Endometrium (tissue), 2 donors: Measurements from ENCODE around the gene ANKK1.

Experiments used
- FAIRE-seq: peaks from 2 replicates; lab custom pipeline; 2012; peaks lifted over from hg19 to GRCh38; lab: Jason Lieb, UNC
- donor health status: control.
- donor health status: control.

The ANKK1 gene

GRCh38 chr11:113377681-113378412 is 9.7 kb upstream of the ANKK1 start:
- no peak for FAIRE-seq

- no peak for FAIRE-seq
Measured at GRCh38 chr11:113378692-113379091, 8.9 kb upstream of the ANKK1 start.

GRCh38 chr11:113382121-113382520 is 5.5 kb upstream of the ANKK1 start:
- FAIRE-seq, result no peak

GRCh38 chr11:113384551-113384950 is 3.0 kb upstream of the ANKK1 start:
- FAIRE-seq, result no peak

- no peak for FAIRE-seq
Measured at GRCh38 chr11:113385749-113386148, 1.8 kb upstream of the ANKK1 start.

GRCh38 chr11:113386866-113387265 is 713 bp upstream of the ANKK1 start:
- no peak for FAIRE-seq

- FAIRE-seq, result no peak
Measured at GRCh38 chr11:113389272-113389671, 1.7 kb downstream of the ANKK1 start.

GRCh38 chr11:113392236-113392921 is 4.8 kb downstream of the ANKK1 start:
- no peak for FAIRE-seq

- no peak for FAIRE-seq
Measured at GRCh38 chr11:113393501-113393985, 6.0 kb downstream of the ANKK1 start.

- no peak for FAIRE-seq
Measured at GRCh38 chr11:113394919-113395318, 7.3 kb downstream of the ANKK1 start.

- no peak for FAIRE-seq
Measured at GRCh38 chr11:113395782-113396336, 8.3 kb downstream of the ANKK1 start.

GRCh38 chr11:113396690-113397089 is 9.1 kb downstream of the ANKK1 start:
- FAIRE-seq, result no peak

GRCh38 chr11:113397212-113397611 is 9.6 kb downstream of the ANKK1 start:
- FAIRE-seq, result no peak

- FAIRE-seq, result no peak
Measured at GRCh38 chr11:113397821-113398220, 10.2 kb downstream of the ANKK1 start.

GRCh38 chr11:113398669-113399430 is 11.3 kb downstream of the ANKK1 start:
- no peak for FAIRE-seq

GRCh38 chr11:113400631-113401230 is 13.2 kb downstream of the ANKK1 start:
- no peak for FAIRE-seq

GRCh38 chr11:113401718-113402117 is 14.1 kb downstream of the ANKK1 start:
- FAIRE-seq, result no peak

GRCh38 chr11:113404859-113405430 is 17.4 kb downstream of the ANKK1 start:
- FAIRE-seq, result no peak

GRCh38 chr11:113405724-113406478 is 18.3 kb downstream of the ANKK1 start:
- FAIRE-seq, result no peak

GRCh38 chr11:113407163-113407562 is 19.6 kb downstream of the ANKK1 start:
- no peak for FAIRE-seq

GRCh38 chr11:113408206-113408605 is 20.6 kb downstream of the ANKK1 start:
- FAIRE-seq, result no peak
